ENCODE measurements around the gene TPSAB1. TPM values are rescaled to one million over a fixed set of nuclear protein-coding genes. Genes with fewer than 3 reads are reported as not detected.

The TPSAB1 gene
- total RNA-seq, 3 donors from 2014 or later = 7.8 to 51.7 (median 46.2) TPM

DNA sequence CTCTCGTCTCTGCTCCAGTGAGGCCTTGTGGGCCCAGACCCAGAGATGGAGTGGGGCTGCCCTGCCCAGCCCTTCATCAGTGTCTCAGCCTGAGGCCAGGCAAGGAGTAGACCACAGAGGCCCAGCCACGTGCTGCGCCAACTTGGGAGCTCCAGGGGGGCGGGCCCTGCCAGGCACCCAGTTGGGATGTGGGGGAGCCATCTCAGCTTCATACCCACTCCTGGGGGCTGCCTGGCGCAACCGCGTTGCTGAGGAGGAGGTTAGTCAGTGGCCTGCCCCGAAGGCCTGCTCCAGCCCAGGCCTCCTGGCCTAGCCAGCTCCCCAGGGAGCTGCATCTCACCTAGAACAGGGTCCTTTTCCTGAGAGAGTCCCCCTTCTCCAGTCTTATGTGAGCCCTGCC, 27.3 kb upstream of the TPSAB1 start:
- no peak for DNase-seq
- intact Hi-C loops (cut with DNase I, micrococcal nuclease) = no loop called here

DNA sequence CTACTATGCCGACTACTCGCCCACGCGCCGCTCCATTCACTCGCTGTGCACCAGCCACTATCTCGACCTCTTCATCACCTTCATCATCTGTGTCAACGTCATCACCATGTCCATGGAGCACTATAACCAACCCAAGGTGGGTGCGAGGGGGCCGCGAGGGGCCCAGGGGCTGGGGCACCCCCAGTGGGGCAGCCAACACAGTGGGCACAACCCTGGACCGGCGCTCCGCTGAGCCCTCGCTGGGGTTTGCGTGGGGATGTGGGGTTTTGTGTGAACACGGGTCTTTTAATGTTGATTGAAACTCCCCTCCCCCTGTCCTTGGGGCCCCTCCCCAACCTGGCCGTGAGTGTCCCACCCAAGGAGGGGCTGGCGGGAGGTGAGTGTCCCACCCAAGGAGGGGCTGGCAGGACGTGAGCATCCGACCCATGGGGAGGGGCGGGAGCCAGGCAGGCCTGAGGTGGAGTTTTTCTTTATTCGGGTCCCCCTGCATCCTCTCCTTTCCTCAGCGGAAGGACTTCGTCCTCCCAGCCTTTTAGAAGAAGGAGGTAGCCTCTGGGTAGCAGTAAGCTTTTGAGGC, 26.6 kb upstream of the TPSAB1 start:
- Histone ChIP-seq H3K4me3 (no peak overlapping the region), H3K4me1 (ENCODE audit: low read depth) (no peaks in the 10 kb centered on the region), H3K36me3 (ENCODE audit: low read depth) (no peaks in the 10 kb centered on the region), H3K9me3 (no peaks in the 10 kb centered on the region)
- intact Hi-C loops (cut with DNase I, micrococcal nuclease) = no loop called here
- TF ChIP-seq, protein P1, sequence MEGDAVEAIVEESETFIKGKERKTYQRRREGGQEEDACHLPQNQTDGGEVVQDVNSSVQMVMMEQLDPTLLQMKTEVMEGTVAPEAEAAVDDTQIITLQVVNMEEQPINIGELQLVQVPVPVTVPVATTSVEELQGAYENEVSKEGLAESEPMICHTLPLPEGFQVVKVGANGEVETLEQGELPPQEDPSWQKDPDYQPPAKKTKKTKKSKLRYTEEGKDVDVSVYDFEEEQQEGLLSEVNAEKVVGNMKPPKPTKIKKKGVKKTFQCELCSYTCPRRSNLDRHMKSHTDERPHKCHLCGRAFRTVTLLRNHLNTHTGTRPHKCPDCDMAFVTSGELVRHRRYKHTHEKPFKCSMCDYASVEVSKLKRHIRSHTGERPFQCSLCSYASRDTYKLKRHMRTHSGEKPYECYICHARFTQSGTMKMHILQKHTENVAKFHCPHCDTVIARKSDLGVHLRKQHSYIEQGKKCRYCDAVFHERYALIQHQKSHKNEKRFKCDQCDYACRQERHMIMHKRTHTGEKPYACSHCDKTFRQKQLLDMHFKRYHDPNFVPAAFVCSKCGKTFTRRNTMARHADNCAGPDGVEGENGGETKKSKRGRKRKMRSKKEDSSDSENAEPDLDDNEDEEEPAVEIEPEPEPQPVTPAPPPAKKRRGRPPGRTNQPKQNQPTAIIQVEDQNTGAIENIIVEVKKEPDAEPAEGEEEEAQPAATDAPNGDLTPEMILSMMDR (IDR thresholded peaks at IDR 0.05) = no peak
- ATAC-seq (no peak), DNase-seq (no peak)

More for the DNA sequence above, 27.3 kb upstream of the TPSAB1 start:
- TF ChIP-seq, protein P1 (IDR thresholded peaks at IDR 0.05) = no peak
- no peaks in the 10 kb centered on the region for H3K36me3 ChIP-seq (ENCODE audit: low read depth)
- no peaks in the 10 kb centered on the region for H3K4me1 ChIP-seq (ENCODE audit: low read depth)
- no peak overlapping the region for H3K4me3 ChIP-seq
- no peaks in the 10 kb centered on the region for H3K9me3 ChIP-seq
- no peak for ATAC-seq

DNA sequence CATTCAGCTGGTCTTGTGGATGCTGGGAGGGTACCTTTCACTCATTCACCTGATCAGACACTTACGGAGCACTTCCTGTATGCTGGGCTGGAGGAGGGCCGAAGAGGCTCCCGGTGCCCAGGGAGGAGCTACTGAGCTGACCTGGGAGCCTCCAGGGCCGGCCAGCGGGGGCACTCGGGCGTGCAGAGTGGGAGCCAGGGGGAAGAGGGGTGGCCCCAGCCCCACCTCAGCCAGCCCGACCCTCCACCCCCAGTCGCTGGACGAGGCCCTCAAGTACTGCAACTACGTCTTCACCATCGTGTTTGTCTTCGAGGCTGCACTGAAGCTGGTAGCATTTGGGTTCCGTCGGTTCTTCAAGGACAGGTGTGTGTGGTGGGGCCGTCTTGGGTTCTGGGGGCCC, 25.8 kb upstream of the TPSAB1 start:
- Histone ChIP-seq H3K36me3 (ENCODE audit: low read depth) (no peaks in the 10 kb centered on the region), H3K4me3 (no peak overlapping the region), H3K4me1 (ENCODE audit: low read depth) (no peaks in the 10 kb centered on the region), H3K9me3 (no peaks in the 10 kb centered on the region)
- TF ChIP-seq, protein P1 (IDR thresholded peaks at IDR 0.05) = no peak
- ATAC-seq = no peak
- intact Hi-C loops (cut with DNase I, micrococcal nuclease) = no loop called here
- DNase-seq = no peak

DNA sequence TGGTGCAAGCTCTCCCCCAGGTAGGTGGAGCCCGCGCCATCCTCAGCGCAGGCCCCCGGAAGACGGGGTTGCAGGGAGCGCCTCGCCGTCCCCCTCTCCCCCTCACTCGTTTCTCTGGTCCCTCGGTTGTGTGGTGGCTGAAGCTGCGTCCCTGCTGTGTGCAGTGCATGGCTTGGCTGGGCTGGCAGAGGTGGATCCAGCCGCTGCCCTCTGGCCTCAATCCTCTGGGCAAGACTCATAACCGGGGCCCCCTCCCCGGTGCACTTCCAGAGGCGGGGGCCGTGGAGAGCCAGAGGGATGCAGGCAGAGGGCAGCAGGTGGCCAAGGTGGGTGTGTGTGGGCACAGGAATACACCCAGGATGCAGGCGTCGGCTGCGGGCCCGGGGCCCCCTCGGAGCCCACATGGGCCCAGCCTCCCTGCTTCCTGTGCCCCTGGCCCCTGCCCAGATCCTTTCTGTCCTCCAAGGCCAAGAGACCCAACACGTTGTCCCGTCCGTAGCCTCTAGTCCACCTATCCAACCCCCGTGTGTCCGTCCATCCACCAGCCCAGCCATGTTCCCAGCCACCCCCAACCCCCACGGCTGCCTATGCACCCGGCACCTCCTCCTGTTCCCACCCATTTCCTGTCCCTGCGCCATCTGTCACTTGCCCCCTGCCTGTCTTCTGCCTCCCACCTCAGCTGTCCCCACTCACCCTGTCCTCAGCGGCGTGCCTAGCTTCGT, 24.8 kb upstream of the TPSAB1 start:
- ATAC-seq (no peak), DNase-seq (no peak)
- intact Hi-C loops (cut with DNase I, micrococcal nuclease) = no loop called here
- TF ChIP-seq, protein P1 (IDR thresholded peaks at IDR 0.05) = no peak
- no peaks in the 10 kb centered on the region for H3K4me1 ChIP-seq (ENCODE audit: low read depth)
- H3K36me3 ChIP-seq (ENCODE audit: low read depth) = no peaks in the 10 kb centered on the region
- H3K4me3 ChIP-seq = no peak overlapping the region
- no peaks in the 10 kb centered on the region for H3K9me3 ChIP-seq

DNA sequence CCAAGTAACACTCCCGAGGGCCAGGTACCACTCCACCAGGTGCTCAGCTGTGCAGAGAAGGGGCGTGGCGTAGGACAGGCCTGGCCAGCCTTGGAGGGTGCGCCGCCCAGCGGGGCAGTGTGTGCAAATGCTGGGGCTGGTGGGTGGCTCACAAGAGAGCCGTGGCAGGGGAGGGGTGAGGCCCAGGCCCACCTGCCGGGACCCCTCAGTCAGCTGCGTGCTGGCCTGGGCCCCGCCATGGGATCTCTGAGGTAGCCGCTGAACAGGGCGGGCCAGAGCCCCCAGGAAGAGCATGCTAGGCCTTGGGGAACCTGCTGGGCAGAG, 24.2 kb upstream of the TPSAB1 start:
- Histone ChIP-seq H3K4me1 (ENCODE audit: low read depth) (no peaks in the 10 kb centered on the region), H3K9me3 (no peaks in the 10 kb centered on the region), H3K4me3 (no peak overlapping the region), H3K36me3 (ENCODE audit: low read depth) (no peaks in the 10 kb centered on the region)
- intact Hi-C loops (cut with DNase I, micrococcal nuclease) = no loop called here
- TF ChIP-seq, protein P1 (IDR thresholded peaks at IDR 0.05) = no peak
- ATAC-seq (peak; percentile 54), DNase-seq (peak in 2 of 3 donors; percentile 24 to 37)
